HG03175 (cell line): ENCODE data around the gene IFTAP.

Source experiments
- ATAC-seq: cut with Tn5 transposase; IDR thresholded peaks from one replicate; pipeline ENCODE4 v1.9.1; 2021; ENCODE audit warnings: mild to moderate bottlenecking, moderate library complexity; ENCODE audit not compliant: unreplicated experiment

The IFTAP gene

DNA sequence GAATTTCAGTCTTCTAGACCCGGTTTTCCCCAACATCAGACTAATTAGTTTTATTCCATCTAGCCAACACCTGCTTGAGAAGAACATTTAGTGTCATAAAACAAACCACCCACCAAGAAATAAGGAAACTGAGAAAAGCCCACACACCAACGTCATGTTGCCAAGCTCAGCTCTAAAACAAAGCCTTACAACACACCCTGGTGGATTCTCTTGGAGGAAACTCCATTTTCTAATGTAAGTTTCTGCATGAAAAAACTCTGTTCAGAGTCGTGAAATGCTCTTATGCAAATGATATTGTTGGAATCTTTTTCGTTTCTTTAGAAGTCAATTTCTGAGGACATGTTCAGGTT lies 108.7 kb downstream of the IFTAP start:
- peak; percentile 42 for ATAC-seq
